ENCODE results near the gene TMEM185B.

TMEM185B gene

GRCh38 chr2:120230515-120231471 lies 7.6 kb upstream of the TMEM185B start:
- DNase-seq: no peak

GRCh38 chr2:120229341-120229740 lies 6.1 kb upstream of the TMEM185B start:
- no peak for DNase-seq

DNA sequence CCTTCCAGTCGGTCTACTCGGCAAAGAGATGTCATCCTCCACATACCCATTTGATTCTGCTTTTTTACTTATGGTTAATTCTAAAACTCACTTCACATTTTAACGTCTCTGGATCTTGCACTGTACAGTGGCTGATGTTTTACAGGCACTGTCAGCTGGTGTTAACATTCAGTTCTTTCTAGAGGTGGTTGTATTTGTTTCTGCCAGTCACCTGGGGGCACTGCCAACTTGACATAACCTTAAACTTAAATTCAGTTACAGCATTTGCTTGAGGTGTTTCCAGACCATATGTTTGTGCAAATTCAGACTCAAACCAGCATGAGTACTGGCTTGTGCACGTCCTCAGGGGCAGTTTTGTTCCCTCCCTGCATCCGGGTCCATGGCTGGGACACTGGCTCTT lies 5.3 kb upstream of the TMEM185B start:
- DNase-seq: no peak

- DNase-seq: no peak
These were observed 4.2 kb upstream of the TMEM185B start for GRCh38 chr2:120227111-120227991.

DNA sequence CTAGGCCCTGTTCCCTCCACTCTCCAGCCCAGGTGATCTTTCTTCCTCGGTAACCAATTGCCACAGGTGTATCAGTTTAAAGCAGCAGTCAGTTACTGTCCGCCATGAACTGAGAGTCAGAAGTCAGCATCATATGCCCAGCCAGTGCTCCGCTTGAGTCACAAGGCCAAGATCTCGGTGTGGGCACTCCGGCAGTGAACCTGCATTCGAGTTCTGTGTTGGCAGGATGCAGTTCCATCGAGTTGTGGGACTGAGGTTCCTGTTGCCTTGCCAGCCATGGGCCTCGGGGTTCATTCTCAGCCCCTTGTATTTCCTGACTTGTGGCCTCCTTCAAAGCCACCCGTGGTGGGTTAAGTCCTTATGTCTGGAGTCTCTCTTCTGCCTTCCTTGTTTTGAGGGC lies 3.1 kb upstream of the TMEM185B start:
- no peak for DNase-seq

DNA sequence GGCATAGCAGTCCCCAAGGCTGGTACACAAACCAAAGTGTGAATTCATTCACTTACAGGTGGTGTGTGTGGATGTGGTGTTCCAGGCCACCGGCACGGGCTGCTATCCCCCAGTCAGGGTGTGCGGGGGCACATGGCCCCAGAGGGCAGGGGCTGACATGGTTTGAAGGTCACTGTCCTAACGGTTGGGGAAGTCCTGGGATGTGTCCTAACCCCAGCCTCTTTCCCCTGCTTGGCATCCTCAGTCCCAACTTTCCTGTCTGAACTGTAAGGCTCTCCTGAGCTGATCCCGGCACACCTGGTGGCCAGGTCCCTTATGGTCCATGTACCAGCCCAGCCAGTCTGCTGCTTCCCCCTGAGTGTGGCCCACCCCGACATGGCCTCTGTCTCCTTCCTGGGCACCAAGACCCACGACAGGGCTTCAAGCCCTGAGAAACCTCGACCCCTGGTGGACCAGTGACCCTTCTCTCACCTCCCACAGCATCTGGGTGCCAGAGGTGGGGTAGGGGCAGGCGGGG lies 2.4 kb upstream of the TMEM185B start:
- DNase-seq: no peak

GRCh38 chr2:120224735-120225548 lies 1.7 kb upstream of the TMEM185B start:
- no peak for DNase-seq

- no peak for DNase-seq
These were observed 1.1 kb upstream of the TMEM185B start for GRCh38 chr2:120224256-120224655.

DNA sequence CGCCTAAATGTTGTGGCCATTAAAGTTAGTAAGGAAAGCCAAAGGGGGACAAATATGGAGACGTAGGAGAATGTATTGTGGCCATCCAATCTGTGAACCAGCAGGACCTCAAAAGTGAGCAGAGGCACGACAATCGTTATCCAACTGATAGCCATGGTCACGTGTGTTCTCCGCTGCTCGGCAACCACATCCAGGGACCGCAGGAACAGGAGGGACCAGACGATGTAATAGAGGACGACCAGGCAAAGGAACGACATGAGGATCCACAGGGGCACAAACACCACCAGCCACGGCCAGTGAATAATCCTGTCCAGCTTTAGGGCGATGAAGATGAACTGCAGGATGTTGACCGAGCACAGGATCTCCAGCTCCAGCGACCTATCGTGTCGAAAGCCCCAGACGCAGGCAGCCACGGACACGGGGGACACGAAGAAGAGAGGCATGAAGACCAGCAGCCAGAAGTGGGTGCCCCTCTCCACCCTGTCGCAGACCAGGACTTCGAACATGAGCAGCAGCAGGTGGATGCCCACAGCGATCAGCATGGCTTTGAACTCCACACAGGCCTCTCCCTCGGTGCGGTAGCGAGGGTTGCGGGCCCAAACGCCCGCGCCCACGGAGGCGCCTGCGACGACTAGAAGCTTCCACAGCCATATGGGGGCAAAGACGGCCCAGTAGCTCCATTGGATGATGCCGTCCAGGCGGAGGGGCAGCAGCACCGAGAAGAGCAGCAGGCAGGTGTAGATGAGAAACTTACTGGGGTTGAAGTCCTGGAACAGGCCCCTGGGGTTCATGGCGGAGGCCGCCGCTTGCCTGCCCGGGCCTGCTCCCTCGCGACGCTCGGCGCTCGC lies 790 bp downstream of the TMEM185B start:
- DNase-seq: no peak

GRCh38 chr2:120221616-120222015 lies 1.6 kb downstream of the TMEM185B start:
- DNase-seq: no peak

- DNase-seq: no peak
These were observed 2.4 kb downstream of the TMEM185B start for GRCh38 chr2:120220756-120221155.

GRCh38 chr2:120219766-120220165 lies 3.4 kb downstream of the TMEM185B start:
- no peak for DNase-seq

DNA sequence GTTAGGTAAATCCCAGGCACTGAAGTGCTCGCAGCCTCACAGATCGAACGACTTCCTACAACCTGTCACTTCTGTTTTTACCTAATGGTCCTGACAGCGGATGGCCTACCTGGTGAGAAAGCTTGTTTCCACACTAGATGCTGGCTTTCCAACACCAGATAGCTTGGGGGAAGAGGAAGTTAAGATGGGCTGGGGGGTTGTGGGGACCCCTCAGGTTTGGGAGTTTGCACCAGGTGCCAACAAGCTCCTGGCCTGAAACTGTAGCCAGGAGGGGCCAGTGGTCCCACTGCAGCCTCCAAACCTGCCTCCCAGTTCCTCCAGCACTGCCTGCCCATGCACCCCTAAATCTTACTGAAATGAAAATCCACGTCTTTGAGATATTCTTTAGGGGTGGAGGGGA lies 3.9 kb downstream of the TMEM185B start:
- no peak for DNase-seq

DNA sequence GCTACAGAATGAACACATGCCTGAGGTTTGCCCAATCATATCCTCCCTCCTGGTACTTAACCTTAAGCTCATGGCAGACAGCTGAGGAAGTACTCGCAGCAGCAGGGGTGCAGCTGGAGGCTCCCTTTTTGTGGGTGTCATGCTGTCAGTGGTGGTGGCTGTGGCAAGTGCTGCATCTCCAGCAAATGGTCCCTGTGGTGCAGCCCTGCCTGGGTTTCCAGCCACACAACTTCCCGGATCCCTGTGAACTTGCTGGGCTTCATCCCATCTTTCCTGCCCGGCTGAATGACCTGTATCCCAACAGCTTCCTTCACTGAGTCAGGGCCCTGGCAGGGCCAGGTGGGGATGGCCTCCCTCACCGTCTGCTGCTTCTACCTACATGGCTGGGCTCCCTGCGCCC lies 5.0 kb downstream of the TMEM185B start:
- no peak for DNase-seq

DNA sequence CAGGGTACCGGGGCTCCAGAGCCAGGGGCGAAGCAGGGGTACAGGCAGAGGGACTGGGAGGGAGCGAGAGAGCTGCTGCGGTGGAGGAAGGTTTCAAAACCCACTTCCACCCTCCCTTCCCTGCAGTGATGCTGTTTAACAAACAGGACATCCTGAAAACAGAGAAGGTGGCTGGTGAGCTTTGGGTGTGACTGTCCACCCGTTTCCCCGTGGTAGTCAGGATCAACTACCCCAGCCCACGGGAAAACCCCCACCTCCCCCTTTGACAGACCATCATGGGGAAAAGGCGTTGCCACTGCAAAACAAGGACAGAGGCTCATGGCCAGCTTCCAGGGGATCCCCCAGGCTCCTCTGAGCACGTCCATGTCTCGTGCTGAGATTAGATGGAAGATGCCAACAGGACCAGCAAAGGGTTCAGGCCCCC lies 12.9 kb downstream of the TMEM185B start:
- DNase-seq: no peak

DNA sequence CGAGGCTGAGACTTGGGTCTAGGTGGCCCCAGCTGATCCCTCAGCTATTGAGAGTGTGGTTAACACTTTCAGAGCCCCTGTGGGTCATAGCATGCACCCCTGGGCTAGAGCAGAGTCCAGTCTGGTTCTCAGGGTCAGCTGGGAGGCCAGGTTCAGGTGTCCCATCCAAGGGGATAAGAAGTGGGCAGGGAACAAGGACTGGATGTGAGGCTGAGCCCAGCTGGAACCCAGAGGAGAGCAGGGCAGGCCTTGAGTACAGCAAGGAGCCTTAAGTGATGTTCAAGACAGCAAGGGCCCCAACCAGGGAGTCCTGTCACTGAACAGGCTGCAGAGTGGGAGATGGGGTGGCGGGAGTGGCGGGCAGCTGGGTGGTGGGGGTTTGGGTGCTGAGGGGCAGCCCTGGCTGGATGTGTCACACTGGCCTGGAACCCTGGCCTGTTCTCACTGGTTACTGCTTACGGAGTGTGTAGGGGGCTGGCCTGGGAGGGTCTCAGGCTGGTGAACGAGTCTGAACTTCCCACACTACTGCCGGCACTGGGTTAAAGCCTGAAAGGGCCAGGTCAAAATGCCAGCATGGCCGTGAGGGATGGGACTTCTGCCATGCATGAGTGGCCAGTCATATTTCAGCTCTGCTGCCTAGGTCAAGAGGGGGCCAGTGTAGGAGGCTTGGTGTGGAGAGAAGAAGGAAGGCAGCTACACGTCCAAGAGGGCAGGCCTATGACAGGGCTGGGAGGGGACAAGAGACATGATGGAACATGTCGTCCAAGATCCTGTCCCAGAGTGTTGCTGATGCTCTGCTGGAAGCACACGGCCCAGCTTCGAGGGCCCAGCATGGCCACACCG lies 13.6 kb downstream of the TMEM185B start:
- DNase-seq: no peak

- DNase-seq: no peak
These were observed 14.5 kb downstream of the TMEM185B start for GRCh38 chr2:120208381-120209353.

DNA sequence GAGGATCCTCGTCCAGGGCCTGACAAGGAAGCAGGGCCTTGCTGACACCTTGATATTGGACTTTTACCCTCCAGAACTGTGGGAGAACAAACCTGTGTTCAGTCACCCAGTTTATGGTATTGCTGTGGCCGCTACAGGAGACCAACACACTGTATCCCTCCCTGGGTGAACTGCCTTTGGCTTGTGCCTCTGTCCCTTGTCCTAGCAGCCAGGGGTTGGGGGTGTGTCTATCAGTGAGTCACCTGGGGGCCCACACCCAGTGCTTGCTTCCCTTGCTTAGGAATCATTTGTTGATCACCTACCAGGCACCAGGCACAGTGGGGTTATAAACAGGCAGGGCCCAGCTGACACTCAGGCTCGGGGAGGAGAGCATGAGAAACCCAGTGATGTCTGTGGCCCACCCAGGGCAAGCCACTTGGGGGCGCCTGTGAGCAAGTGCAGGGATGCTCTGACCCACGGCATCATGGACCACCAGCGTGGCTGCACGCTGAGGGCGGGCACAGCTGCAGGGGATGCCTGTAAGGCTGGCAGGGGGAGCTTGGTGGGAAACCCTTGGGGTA lies 17.1 kb downstream of the TMEM185B start:
- no peak for DNase-seq
